Memory B cell (primary cell): ENCODE results near the gene FGD5.

Source experiments
- ATAC-seq: fragments of 150-1000 bp; cut with Tn5 transposase; 2 replicates; pipeline ENCODE4 v1.10.0; 2021; ENCODE audit warnings: low read depth, mild to moderate bottlenecking, moderate library complexity
- DNase-seq, 2 donors: peaks; one replicate each; pipeline ENCODE4 v3.0.0; 2022; ENCODE audit warnings: low spot score in 2 of 2
- H3K27ac Mint-ChIP-seq: one replicate; pipeline ENCODE4 v1.8.0; 2022; ENCODE audit warnings: mild to moderate bottlenecking, moderate library complexity, mixed read lengths
- H3K27me3 Mint-ChIP-seq: one replicate; pipeline ENCODE4 v1.8.0; 2022; ENCODE audit warnings: mixed read lengths
- H3K36me3 Mint-ChIP-seq: one replicate; pipeline ENCODE4 v1.8.0; 2022; ENCODE audit warnings: mild to moderate bottlenecking, mixed read lengths
- H3K4me1 Mint-ChIP-seq: one replicate; pipeline ENCODE4 v1.8.0; 2022; ENCODE audit warnings: mixed read lengths
- H3K4me3 Mint-ChIP-seq: one replicate; pipeline ENCODE4 v1.8.0; 2022; ENCODE audit warnings: mild to moderate bottlenecking, moderate library complexity, mixed read lengths
- H3K9me3 Mint-ChIP-seq: one replicate; pipeline ENCODE4 v1.8.0; 2022; ENCODE audit warnings: mixed read lengths

Gene FGD5

GRCh38 chr3:14784087-14784681 lies 34.6 kb upstream of the FGD5 start:
- Mint-ChIP-seq H3K4me1 (no peaks in the 10 kb centered on the region), H3K27ac (no peak overlapping the region), H3K4me3 (no peak overlapping the region), H3K36me3 (no peaks in the 10 kb centered on the region), H3K9me3 (peaks cover 2% of the 10 kb centered on the region), H3K27me3 (peaks cover 9% of the 10 kb centered on the region)
- DNase-seq (no peak), ATAC-seq (no peak)

GRCh38 chr3:14785207-14786155 lies 33.3 kb upstream of the FGD5 start:
- Mint-ChIP-seq H3K4me3 (no peak overlapping the region), H3K9me3 (no peaks in the 10 kb centered on the region), H3K4me1 (no peaks in the 10 kb centered on the region), H3K27me3 (peaks cover 14% of the 10 kb centered on the region), H3K27ac (no peak overlapping the region), H3K36me3 (no peaks in the 10 kb centered on the region)
- DNase-seq, result no peak
- no peak for ATAC-seq

GRCh38 chr3:14786369-14786768 lies 32.4 kb upstream of the FGD5 start:
- ATAC-seq (no peak), DNase-seq (no peak)
- no peak overlapping the region for H3K4me3 Mint-ChIP-seq
- no peaks in the 10 kb centered on the region for H3K9me3 Mint-ChIP-seq
- H3K27ac Mint-ChIP-seq, result no peak overlapping the region
- no peaks in the 10 kb centered on the region for H3K36me3 Mint-ChIP-seq
- peaks cover 17% of the 10 kb centered on the region for H3K27me3 Mint-ChIP-seq
- no peaks in the 10 kb centered on the region for H3K4me1 Mint-ChIP-seq

- no peak for ATAC-seq
- no peaks in the 10 kb centered on the region for H3K4me1 Mint-ChIP-seq
- H3K36me3 Mint-ChIP-seq, result no peaks in the 10 kb centered on the region
- H3K27me3 Mint-ChIP-seq, result peaks cover 20% of the 10 kb centered on the region
- no peak overlapping the region for H3K27ac Mint-ChIP-seq
- DNase-seq, result no peak
- H3K4me3 Mint-ChIP-seq, result no peak overlapping the region
- H3K9me3 Mint-ChIP-seq, result no peaks in the 10 kb centered on the region
These were observed 31.1 kb upstream of the FGD5 start for GRCh38 chr3:14787630-14788029.

GRCh38 chr3:14788644-14789043 lies 30.1 kb upstream of the FGD5 start:
- DNase-seq, result no peak
- no peaks in the 10 kb centered on the region for H3K4me1 Mint-ChIP-seq
- no peaks in the 10 kb centered on the region for H3K36me3 Mint-ChIP-seq
- no peak overlapping the region for H3K4me3 Mint-ChIP-seq
- H3K27me3 Mint-ChIP-seq, result peaks cover 19% of the 10 kb centered on the region
- H3K9me3 Mint-ChIP-seq, result no peaks in the 10 kb centered on the region
- no peak overlapping the region for H3K27ac Mint-ChIP-seq
- no peak for ATAC-seq

- Mint-ChIP-seq H3K9me3 (no peaks in the 10 kb centered on the region), H3K4me1 (no peaks in the 10 kb centered on the region), H3K27ac (no peak overlapping the region), H3K27me3 (peaks cover 19% of the 10 kb centered on the region), H3K4me3 (no peak overlapping the region), H3K36me3 (no peaks in the 10 kb centered on the region)
- ATAC-seq, result no peak
- no peak for DNase-seq
These were observed 29.5 kb upstream of the FGD5 start for GRCh38 chr3:14789221-14789620.

- ATAC-seq, result no peak
- Mint-ChIP-seq H3K27ac (no peak overlapping the region), H3K4me3 (no peak overlapping the region), H3K9me3 (no peaks in the 10 kb centered on the region), H3K4me1 (no peaks in the 10 kb centered on the region), H3K36me3 (no peaks in the 10 kb centered on the region), H3K27me3 (peaks cover 19% of the 10 kb centered on the region)
- DNase-seq, result no peak
These were observed 29.0 kb upstream of the FGD5 start for GRCh38 chr3:14789640-14790285.

GRCh38 chr3:14791343-14791945 lies 27.3 kb upstream of the FGD5 start:
- H3K27me3 Mint-ChIP-seq, result peaks cover 14% of the 10 kb centered on the region
- H3K36me3 Mint-ChIP-seq, result no peaks in the 10 kb centered on the region
- H3K4me3 Mint-ChIP-seq, result no peak overlapping the region
- ATAC-seq (peak; percentile 41), DNase-seq (peak in 1 of 2 donors; percentile 5)
- no peaks in the 10 kb centered on the region for H3K9me3 Mint-ChIP-seq
- no peaks in the 10 kb centered on the region for H3K4me1 Mint-ChIP-seq
- H3K27ac Mint-ChIP-seq, result no peak overlapping the region

- Mint-ChIP-seq H3K4me3 (no peak overlapping the region), H3K9me3 (no peaks in the 10 kb centered on the region), H3K27ac (no peak overlapping the region), H3K27me3 (peaks cover 14% of the 10 kb centered on the region), H3K4me1 (no peaks in the 10 kb centered on the region), H3K36me3 (no peaks in the 10 kb centered on the region)
- DNase-seq (no peak), ATAC-seq (no peak)
These were observed 26.1 kb upstream of the FGD5 start for GRCh38 chr3:14792691-14793121.

GRCh38 chr3:14793126-14793857 lies 25.5 kb upstream of the FGD5 start:
- no peak overlapping the region for H3K4me3 Mint-ChIP-seq
- ATAC-seq (no peak), DNase-seq (no peak)
- no peaks in the 10 kb centered on the region for H3K36me3 Mint-ChIP-seq
- H3K9me3 Mint-ChIP-seq, result no peaks in the 10 kb centered on the region
- H3K4me1 Mint-ChIP-seq, result no peaks in the 10 kb centered on the region
- H3K27ac Mint-ChIP-seq, result no peak overlapping the region
- H3K27me3 Mint-ChIP-seq, result peaks cover 14% of the 10 kb centered on the region

GRCh38 chr3:14793858-14794234 lies 24.9 kb upstream of the FGD5 start:
- ATAC-seq, result no peak
- Mint-ChIP-seq H3K27ac (no peak overlapping the region), H3K36me3 (no peaks in the 10 kb centered on the region), H3K9me3 (no peaks in the 10 kb centered on the region), H3K4me3 (no peak overlapping the region), H3K27me3 (peaks cover 14% of the 10 kb centered on the region), H3K4me1 (no peaks in the 10 kb centered on the region)
- DNase-seq, result no peak

GRCh38 chr3:14794435-14794834 lies 24.3 kb upstream of the FGD5 start:
- Mint-ChIP-seq H3K9me3 (no peaks in the 10 kb centered on the region), H3K27me3 (peaks cover 14% of the 10 kb centered on the region), H3K4me1 (no peaks in the 10 kb centered on the region), H3K27ac (no peak overlapping the region), H3K36me3 (no peaks in the 10 kb centered on the region), H3K4me3 (no peak overlapping the region)
- no peak for DNase-seq
- no peak for ATAC-seq

GRCh38 chr3:14795996-14796395 lies 22.8 kb upstream of the FGD5 start:
- H3K27ac Mint-ChIP-seq, result no peak overlapping the region
- H3K36me3 Mint-ChIP-seq, result peaks cover 2% of the 10 kb centered on the region
- ATAC-seq, result no peak
- no peak for DNase-seq
- H3K4me1 Mint-ChIP-seq, result no peaks in the 10 kb centered on the region
- H3K4me3 Mint-ChIP-seq, result no peak overlapping the region
- peaks cover 10% of the 10 kb centered on the region for H3K27me3 Mint-ChIP-seq
- H3K9me3 Mint-ChIP-seq, result peaks cover 2% of the 10 kb centered on the region
